Heart left ventricle (tissue), 16 donors: ENCODE results near the gene AASDHPPT. TPM values are rescaled to one million over a fixed set of nuclear protein-coding genes. Genes with fewer than 3 reads are reported as not detected.
A peak's percentile ranks its signal among the peaks of the same experiment; 100 is the strongest.

ENCODE experiments used
- ATAC-seq, 4 donors: fragments of 200-7000 bp; cut with Tn5 transposase; one replicate each; pipeline ENCODE4 v1.9.1; 2020 to 2022; ENCODE audit warnings: moderate library complexity in 4 of 4, mild to moderate bottlenecking in 3 of 4, moderate number of reproducible peaks in 1 of 4
- DNase-seq, 5 donors: peaks; one replicate each; pipeline ENCODE4 v3.0.0-alpha.2; 2020
- H3K27ac ChIP-seq, 12 donors: fragments of 200-600 bp; sonication (generic) in 4 of 12; one replicate each; pipeline versions ENCODE4 v1.5.0 to v1.8.0; 2016 to 2022; ENCODE audit warnings: mild to moderate bottlenecking in 2 of 12
- H3K27me3 ChIP-seq, 9 donors: fragments of 200-600 bp; sonication (generic) in 2 of 9; one replicate each; pipeline versions ENCODE4 v1.5.1 to v1.8.0; 2016 to 2022; ENCODE audit warnings: mild to moderate bottlenecking in 3 of 9
- H3K36me3 ChIP-seq, 9 donors: fragments of 200-600 bp; sonication (generic) in 2 of 9; one replicate each; pipeline versions ENCODE4 v1.5.0 to v1.8.0; 2018 to 2022; ENCODE audit warnings: mild to moderate bottlenecking in 2 of 9
- H3K4me1 ChIP-seq, 12 donors: fragments of 200-600 bp; sonication (generic) in 4 of 12; one replicate each; pipeline versions ENCODE4 v1.5.0 to v1.8.0; 2016 to 2022; ENCODE audit warnings: mild to moderate bottlenecking in 3 of 12
- H3K4me3 ChIP-seq, 12 donors: fragments of 200-600 bp; sonication (generic) in 4 of 12; one replicate each; pipeline versions ENCODE4 v1.5.0 to v1.8.0; 2017 to 2022; ENCODE audit warnings: mild to moderate bottlenecking in 9 of 12, moderate library complexity in 4 of 12
- H3K9me3 ChIP-seq, 12 donors: fragments of 200-600 bp; sonication (generic) in 4 of 12; one replicate each; pipeline versions ENCODE4 v1.5.0 to v1.8.0; 2016 to 2022; ENCODE audit warnings: mild to moderate bottlenecking in 1 of 12
- POLR2A ChIP-seq, 2 donors: fragments of 450-650 bp; IDR thresholded peaks; one replicate each; pipeline ENCODE4 v1.6.1; 2017; ENCODE audit warnings: antibody characterized with exemption in 2 of 2, mild to moderate bottlenecking in 2 of 2, moderate library complexity in 2 of 2
- WGBS, 4 donors: extraction: QIAGEN DNeasy Blood & Tissue Kit in 2 of 4; methylation state at CpG; one replicate each; pipeline versions ENCODE4 v1.1.5 to v1.1.7; 2013 to 2018; 5-methylcytosine and 5-hydroxymethylcytosine counted together
- intact Hi-C, 10 donors: fragments of 100-400 bp; cut with DNase I; formaldehyde crosslinking; loops; one replicate each; pipeline versions ENCODE4 v1.11.1 to v1.14.2; 2022
- long read RNA-seq, 3 donors: library from polyadenylated mRNA; unstranded; transcript quantifications; one replicate each; pipeline ENCODE4 v2.0.0, GENCODE V29; 2020 to 2021
- polyA plus RNA-seq, 2 donors: library from polyadenylated mRNA; stranded (reverse); fragments of 200-250 nt; gene quantifications; one replicate each; pipeline ENCODE4 v1.2.3, GENCODE V29; 2013
- total RNA-seq, 9 donors: library from RNA; depleted of rRNA in 2 of 9; stranded (reverse); fragments of >200 nt in 2 of 9; fragmentation: NEBNext Ultra II Directional in 3 of 9; extraction: Animal tissue kit (Norgen Biotek cat#: 25700) in 3 of 9; gene quantifications; one replicate each; pipeline versions ENCODE4 v1.1.0 to v1.2.4, GENCODE V29; 2016 to 2023
- TF ChIP-seq, protein P1 (sequence below), 12 donors: fragments of 200-600 bp; sonication (generic) in 4 of 12; IDR thresholded peaks; one replicate each; pipeline versions ENCODE4 v1.5.0 to v1.8.0; 2018 to 2022; ENCODE audit warnings: antibody characterized with exemption in 12 of 12, mild to moderate bottlenecking in 5 of 12
- donor health status: ischemic (EF 13 %, LVEDD 7.1; RV severe dilation, severe dysfunction).
- donor health status: healthy with polysubstance abuse.
- donor health status: DM: no; HTN: yes; CAD: no.
- donor health status: DM: no; HTN: no; CAD: no.
- donor health status: ischemic (EF 25% LVEDD 6.9; RV normal size, moderate dysfunction).
- donor health status: ischemic (EF 25% LVEDD 5.7; RV mildly dilated, moderate dysfunction).
- donor health status: healthy.
- donor health status: DM: yes; HTN: yes; CAD: no.
- donor health status: ischemic (EF 35%, LVEDD 5.7; RV mildly dilated, moderate dysfunction).
- donor health status: nonischemic (EF 11% LVEDD 7.7; RV severe dilation, severe dysfunction).
- donor health status: DM: yes; HTN: yes; CAD: no.
- donor health status: PGD.
- donor health status: ischemic (EF 29% LVEDD 5.4; RV normal size, mild dysfunction).
- donor health status: nonischemic (EF 23%, LVEDD 6.1; RV moderate dilation, normal function).

The AASDHPPT gene, protein sequence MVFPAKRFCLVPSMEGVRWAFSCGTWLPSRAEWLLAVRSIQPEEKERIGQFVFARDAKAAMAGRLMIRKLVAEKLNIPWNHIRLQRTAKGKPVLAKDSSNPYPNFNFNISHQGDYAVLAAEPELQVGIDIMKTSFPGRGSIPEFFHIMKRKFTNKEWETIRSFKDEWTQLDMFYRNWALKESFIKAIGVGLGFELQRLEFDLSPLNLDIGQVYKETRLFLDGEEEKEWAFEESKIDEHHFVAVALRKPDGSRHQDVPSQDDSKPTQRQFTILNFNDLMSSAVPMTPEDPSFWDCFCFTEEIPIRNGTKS
- total RNA-seq (10 to 100 TPM; 30.0 to 42.8 (median 38.4) TPM), polyA plus RNA-seq (10 to 100 TPM; 14.6 to 21.8 TPM)
- long read RNA-seq, donor 1, transcript AASDHPPT-201 (6 exons, 2,955 nt): major isoform, 106 of 109 reads
- long read RNA-seq, donor 1, partial matches to known transcripts: 1 of 109 reads
- long read RNA-seq, donor 1, other reads (novel, unspliced or antisense): 1 of 109 reads
- long read RNA-seq, donor 2, transcript AASDHPPT-201 (6 exons, 2,955 nt): major isoform, 345 of 358 reads
- long read RNA-seq, donor 2, partial matches to known transcripts: 5 of 358 reads
- long read RNA-seq, donor 2, other reads (novel, unspliced or antisense): 6 of 358 reads
- long read RNA-seq, donor 3, transcript AASDHPPT-201 (6 exons, 2,955 nt): major isoform, 131 of 136 reads
- long read RNA-seq, donor 3, partial matches to known transcripts: 1 of 136 reads
- long read RNA-seq, donor 3, other reads (novel, unspliced or antisense): 4 of 136 reads

DNA sequence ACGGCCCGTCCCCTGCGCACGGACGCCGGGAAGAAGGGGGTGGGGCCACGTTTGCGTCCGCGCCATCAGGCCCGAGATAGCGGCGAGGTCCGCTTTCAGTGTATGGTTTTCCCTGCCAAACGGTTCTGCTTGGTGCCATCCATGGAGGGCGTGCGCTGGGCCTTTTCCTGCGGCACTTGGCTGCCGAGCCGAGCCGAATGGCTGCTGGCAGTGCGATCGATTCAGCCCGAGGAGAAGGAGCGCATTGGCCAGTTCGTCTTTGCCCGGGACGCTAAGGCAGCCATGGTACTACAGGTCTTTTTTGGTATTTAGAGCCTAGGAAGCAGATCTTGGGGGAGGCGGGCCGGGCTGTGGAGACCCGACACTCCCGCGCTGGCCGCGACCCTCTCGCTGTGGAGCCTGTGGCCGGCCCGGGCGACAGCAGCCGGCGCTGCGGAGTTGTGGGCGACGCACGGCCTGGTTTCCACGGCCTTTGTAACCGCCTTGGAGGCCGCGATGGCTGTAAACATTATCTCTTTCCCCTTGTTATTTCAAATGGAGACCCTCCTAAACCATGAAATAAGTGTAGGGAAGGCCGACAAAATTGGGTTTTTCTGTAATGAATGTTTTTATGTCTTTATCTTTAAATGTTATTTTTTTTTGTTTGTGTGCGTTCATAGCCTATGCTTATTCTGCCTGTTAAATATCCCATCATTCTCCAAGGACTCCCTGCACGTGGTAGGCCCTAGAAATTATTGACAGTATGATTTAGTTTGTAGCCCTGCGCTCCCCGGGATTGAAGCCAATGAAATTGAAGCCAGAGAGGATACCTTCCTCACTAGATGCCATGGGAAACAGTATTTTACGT, at the start of gene AASDHPPT:
Gene AASDHPPT, plus strand, starts transcription at position 54 of the 847 bp plus-strand sequence. Its CDS starts 49 bp downstream, at position 103.
- Histone ChIP-seq H3K9me3 (no peaks in the 10 kb centered on the region), H3K4me1 (peaks cover 4 to 62% (median 38%) of the 10 kb centered on the region in 12 donors), H3K36me3 (peaks cover 0 to 36% (median 33%) of the 10 kb centered on the region in 9 donors), H3K4me3 (peak within 1 kb of the TSS; percentile 64 to 91 (median 82)), H3K27ac (peak within 1 kb of the TSS; percentile 85 to 98 (median 93)), H3K27me3 (no peaks in the 10 kb centered on the region)
- DNase-seq (peak in 1 of 5 donors; percentile 26), ATAC-seq (peak in 3 of 4 donors; percentile 23 to 44 (median 41))
- intact Hi-C loops: loop anchor here in 8 of 10 donors (1.0 to 5.0 kb wide), 4 partner anchors 55 to 57 kb away; partner anchors contain the start of gene MSANTD4 (in 7 of the 8)
- WGBS, 4 donors: 0 to 1% (median 1%) methylated on average over 33 to 55 of the region's 55 CpGs
- TF ChIP-seq POLR2A (IDR thresholded peaks at IDR 0.05): no peak
- TF ChIP-seq, protein P1, sequence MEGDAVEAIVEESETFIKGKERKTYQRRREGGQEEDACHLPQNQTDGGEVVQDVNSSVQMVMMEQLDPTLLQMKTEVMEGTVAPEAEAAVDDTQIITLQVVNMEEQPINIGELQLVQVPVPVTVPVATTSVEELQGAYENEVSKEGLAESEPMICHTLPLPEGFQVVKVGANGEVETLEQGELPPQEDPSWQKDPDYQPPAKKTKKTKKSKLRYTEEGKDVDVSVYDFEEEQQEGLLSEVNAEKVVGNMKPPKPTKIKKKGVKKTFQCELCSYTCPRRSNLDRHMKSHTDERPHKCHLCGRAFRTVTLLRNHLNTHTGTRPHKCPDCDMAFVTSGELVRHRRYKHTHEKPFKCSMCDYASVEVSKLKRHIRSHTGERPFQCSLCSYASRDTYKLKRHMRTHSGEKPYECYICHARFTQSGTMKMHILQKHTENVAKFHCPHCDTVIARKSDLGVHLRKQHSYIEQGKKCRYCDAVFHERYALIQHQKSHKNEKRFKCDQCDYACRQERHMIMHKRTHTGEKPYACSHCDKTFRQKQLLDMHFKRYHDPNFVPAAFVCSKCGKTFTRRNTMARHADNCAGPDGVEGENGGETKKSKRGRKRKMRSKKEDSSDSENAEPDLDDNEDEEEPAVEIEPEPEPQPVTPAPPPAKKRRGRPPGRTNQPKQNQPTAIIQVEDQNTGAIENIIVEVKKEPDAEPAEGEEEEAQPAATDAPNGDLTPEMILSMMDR (IDR thresholded peaks at IDR 0.05): no peak

DNA sequence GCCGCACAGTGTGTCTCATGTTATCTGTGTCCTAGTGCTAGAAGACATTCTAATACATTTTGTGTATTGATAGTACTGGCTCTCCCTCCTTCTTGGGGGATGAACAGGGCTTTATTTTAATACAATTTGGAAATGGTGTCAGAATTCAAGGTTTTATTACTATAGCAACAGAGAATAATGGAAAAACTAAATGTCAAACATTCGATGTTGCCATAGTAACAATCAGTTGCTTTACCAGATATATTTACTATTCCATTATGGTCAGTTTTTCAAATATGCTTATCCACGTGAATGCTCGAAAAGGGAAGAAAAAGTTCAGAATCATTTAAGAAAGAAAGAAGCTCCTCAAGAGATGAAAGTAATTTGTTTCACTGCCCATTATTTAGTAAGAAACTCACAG, 46.9 kb upstream of the AASDHPPT start:
- H3K9me3 ChIP-seq: no peaks in the 10 kb centered on the region
- no peaks in the 10 kb centered on the region for H3K36me3 ChIP-seq
- H3K27ac ChIP-seq: no peak overlapping the region
- TF ChIP-seq, protein P1 (IDR thresholded peaks at IDR 0.05): no peak
- TF ChIP-seq POLR2A (IDR thresholded peaks at IDR 0.05): no peak
- H3K27me3 ChIP-seq: peaks cover 0 to 3% (median 0%) of the 10 kb centered on the region in 9 donors
- H3K4me3 ChIP-seq: no peak overlapping the region
- no peak for ATAC-seq
- no peak for DNase-seq
- H3K4me1 ChIP-seq: no peaks in the 10 kb centered on the region
- WGBS, 4 donors: 72 to 81% (median 77%) methylated on average over 4 of the region's 4 CpGs
- intact Hi-C loops: no loop called here

DNA sequence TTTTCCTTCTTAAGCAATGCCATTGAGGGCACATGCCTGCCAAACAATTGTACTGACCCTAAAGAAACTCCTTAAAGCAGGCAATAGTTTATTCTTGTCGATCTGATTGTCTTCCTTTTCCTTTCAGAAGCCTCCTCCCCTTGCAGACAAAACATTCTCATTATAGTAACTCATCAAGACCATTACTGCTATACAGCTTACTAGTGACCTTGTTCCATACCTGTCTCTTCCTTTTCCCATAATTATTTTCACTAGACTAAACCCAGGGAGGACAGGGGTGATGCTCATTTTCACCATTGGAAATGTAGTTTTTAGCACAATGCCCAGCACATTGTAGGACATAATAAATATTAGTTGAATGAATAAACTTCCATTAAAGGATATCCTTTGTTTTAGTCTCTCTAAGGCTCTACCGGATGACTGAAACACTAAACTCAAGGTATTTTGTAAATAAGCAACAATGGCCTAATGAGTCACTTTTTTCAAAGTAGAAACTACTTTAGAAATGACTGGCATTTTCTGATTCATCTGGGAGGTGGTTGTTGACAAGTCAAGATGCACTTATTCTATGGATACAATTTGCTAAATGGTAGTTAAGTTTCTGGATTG, 46.2 kb upstream of the AASDHPPT start:
- H3K9me3 ChIP-seq: no peaks in the 10 kb centered on the region
- H3K27ac ChIP-seq: no peak overlapping the region
- DNase-seq (no peak), ATAC-seq (no peak)
- intact Hi-C loops: no loop called here
- TF ChIP-seq, protein P1 (IDR thresholded peaks at IDR 0.05): no peak
- no peak for TF ChIP-seq POLR2A (IDR thresholded peaks at IDR 0.05)
- 52 to 68% (median 60%) methylated on average over 2 of the region's 2 CpGs for WGBS, 4 donors
- H3K4me1 ChIP-seq: no peaks in the 10 kb centered on the region
- H3K36me3 ChIP-seq: no peaks in the 10 kb centered on the region
- no peak overlapping the region for H3K4me3 ChIP-seq
- peaks cover 0 to 3% (median 0%) of the 10 kb centered on the region in 9 donors for H3K27me3 ChIP-seq
